ENCODE measurements around the gene IDH3G. TPM values are rescaled to one million over a fixed set of nuclear protein-coding genes. Genes with fewer than 3 reads are reported as not detected.

Gene IDH3G
- total and polyA plus RNA-seq, 4 donors, result 23.3 to 40.9 (median 31.1) TPM

GRCh38 chrX:153769158-153769864 is 24.9 kb downstream of the IDH3G start:
- DNase-seq (ENCODE audit: low spot score), result no peak
- Histone ChIP-seq H3K9ac (ENCODE audit: low read depth in 1 of 2, low read length in 2 of 2) (no peak overlapping the region), H3K4me1 (ENCODE audit: control insufficient read depth in 4 of 4, insufficient read depth in 4 of 4, low read length in 3 of 4) (no peaks in the 10 kb centered on the region), H3K27ac (ENCODE audit: low read depth in 1 of 2, low read length in 2 of 2) (no peak overlapping the region), H3K9me3 (ENCODE audit: control insufficient read depth in 4 of 4, low read length in 3 of 4) (no peaks in the 10 kb centered on the region), H3K27me3 (ENCODE audit: control insufficient read depth in 4 of 4, insufficient read depth in 4 of 4, low read length in 3 of 4) (no peaks in the 10 kb centered on the region), H3K36me3 (ENCODE audit: control insufficient read depth in 4 of 4, insufficient read depth in 3 of 4, low read depth in 1 of 4, low read length in 3 of 4) (no peaks in the 10 kb centered on the region), H3K4me3 (ENCODE audit: low read depth in 1 of 3, low read length in 3 of 3) (no peak overlapping the region)
- 92% methylated on average over 23 of the region's 23 CpGs for WGBS
- TF ChIP-seq MAX (IDR thresholded peaks at IDR 0.05), result no peak
- TF ChIP-seq EGR1 (IDR thresholded peaks at IDR 0.05; ENCODE audit: low read depth in 2 of 2), result no peak
- TF ChIP-seq RXRA (IDR thresholded peaks at IDR 0.05), result no peak
- no peak for TF ChIP-seq NR2F2 (IDR thresholded peaks at IDR 0.05)
- no peak for TF ChIP-seq SP1 (IDR thresholded peaks at IDR 0.05)
- no peak for TF ChIP-seq GABPA (IDR thresholded peaks at IDR 0.05 in 1 of 2, conservative IDR thresholded peaks at IDR 0.05 in 1 of 2)
- TF ChIP-seq RAD21 (IDR thresholded peaks at IDR 0.05), result no peak
- no peak for TF ChIP-seq REST (IDR thresholded peaks at IDR 0.05)
- TF ChIP-seq FOXA2 (IDR thresholded peaks at IDR 0.05), result no peak
- no peak for TF ChIP-seq HNF4A (conservative IDR thresholded peaks at IDR 0.05)
- no peak for TF ChIP-seq TAF1 (conservative IDR thresholded peaks at IDR 0.05)
- TF ChIP-seq ZBTB33 (IDR thresholded peaks at IDR 0.05), result no peak
- no peak for TF ChIP-seq JUND (IDR thresholded peaks at IDR 0.05)
- TF ChIP-seq ATF3 (IDR thresholded peaks at IDR 0.05), result no peak
- no peak for TF ChIP-seq YY1 (IDR thresholded peaks at IDR 0.05)
- no peak for TF ChIP-seq HNF4G (IDR thresholded peaks at IDR 0.05)
- no peak for TF ChIP-seq FOXA1 (IDR thresholded peaks at IDR 0.05)
- TF ChIP-seq CTCF (IDR thresholded peaks at IDR 0.05; ENCODE audit: low read depth, low read length, missing input control), result no peak
